ENCODE measurements around the gene DEPDC1B. TPM values are rescaled to one million over a fixed set of nuclear protein-coding genes. Genes with fewer than 3 reads are reported as not detected.

DEPDC1B gene
- total and polyA plus RNA-seq, 2 experiments from 2014 or later, result 1.8 to 15.7 TPM

- DNase-seq (ENCODE audit: low read depth in 1 of 2, low spot score in 1 of 2), result no peak
- Histone ChIP-seq H3K36me3 (no peaks in the 10 kb centered on the region), H3K4me3 (no peak overlapping the region), H3K9me3 (ENCODE audit: low read depth) (no peaks in the 10 kb centered on the region), H3K4me1 (ENCODE audit: low read depth) (no peaks in the 10 kb centered on the region), H3K27ac (no peak overlapping the region), H3K27me3 (no peaks in the 10 kb centered on the region)
- no peak for TF ChIP-seq CTCF (IDR thresholded peaks at IDR 0.05; ENCODE audit: low read depth, low read length)
Measured at GRCh38 chr5:60679816-60680215, 20.1 kb downstream of the DEPDC1B start.

GRCh38 chr5:60677850-60678664 is 21.9 kb downstream of the DEPDC1B start:
- no peak overlapping the region for H3K27ac ChIP-seq
- TF ChIP-seq CTCF (IDR thresholded peaks at IDR 0.05; ENCODE audit: low read depth, low read length), result peak; percentile 52
- no peaks in the 10 kb centered on the region for H3K4me1 ChIP-seq (ENCODE audit: low read depth)
- H3K4me3 ChIP-seq, result no peak overlapping the region
- H3K27me3 ChIP-seq, result no peaks in the 10 kb centered on the region
- no peaks in the 10 kb centered on the region for H3K9me3 ChIP-seq (ENCODE audit: low read depth)
- peak; percentile 21 to 74 for DNase-seq (ENCODE audit: low read depth in 1 of 2, low spot score in 1 of 2)
- H3K36me3 ChIP-seq, result no peaks in the 10 kb centered on the region

GRCh38 chr5:60675286-60675685 is 24.7 kb downstream of the DEPDC1B start:
- no peak for TF ChIP-seq CTCF (IDR thresholded peaks at IDR 0.05; ENCODE audit: low read depth, low read length)
- H3K27me3 ChIP-seq, result no peaks in the 10 kb centered on the region
- H3K27ac ChIP-seq, result no peak overlapping the region
- no peaks in the 10 kb centered on the region for H3K4me1 ChIP-seq (ENCODE audit: low read depth)
- no peaks in the 10 kb centered on the region for H3K36me3 ChIP-seq
- no peaks in the 10 kb centered on the region for H3K9me3 ChIP-seq (ENCODE audit: low read depth)
- H3K4me3 ChIP-seq, result no peak overlapping the region
- no peak for DNase-seq (ENCODE audit: low read depth in 1 of 2, low spot score in 1 of 2)

GRCh38 chr5:60674251-60675069 is 25.5 kb downstream of the DEPDC1B start:
- no peaks in the 10 kb centered on the region for H3K27me3 ChIP-seq
- no peaks in the 10 kb centered on the region for H3K9me3 ChIP-seq (ENCODE audit: low read depth)
- no peak overlapping the region for H3K27ac ChIP-seq
- TF ChIP-seq CTCF (IDR thresholded peaks at IDR 0.05; ENCODE audit: low read depth, low read length), result no peak
- H3K36me3 ChIP-seq, result no peaks in the 10 kb centered on the region
- no peak for DNase-seq (ENCODE audit: low read depth in 1 of 2, low spot score in 1 of 2)
- H3K4me3 ChIP-seq, result no peak overlapping the region
- H3K4me1 ChIP-seq (ENCODE audit: low read depth), result no peaks in the 10 kb centered on the region

- no peak overlapping the region for H3K27ac ChIP-seq
- no peak for TF ChIP-seq CTCF (IDR thresholded peaks at IDR 0.05; ENCODE audit: low read depth, low read length)
- H3K27me3 ChIP-seq, result no peaks in the 10 kb centered on the region
- H3K4me3 ChIP-seq, result no peak overlapping the region
- no peak for DNase-seq (ENCODE audit: low read depth in 1 of 2, low spot score in 1 of 2)
- no peaks in the 10 kb centered on the region for H3K4me1 ChIP-seq (ENCODE audit: low read depth)
- no peaks in the 10 kb centered on the region for H3K36me3 ChIP-seq
- H3K9me3 ChIP-seq (ENCODE audit: low read depth), result no peaks in the 10 kb centered on the region
Measured at GRCh38 chr5:60673334-60673733, 26.6 kb downstream of the DEPDC1B start.

Measured in cardiac muscle cell (in vitro differentiated cells and primary cell).